ENCODE measurements around the gene APOA5.

GRCh38 chr11:116808262-116809175 is 16.8 kb upstream of the APOA5 start:
- TF ChIP-seq, protein P1, sequence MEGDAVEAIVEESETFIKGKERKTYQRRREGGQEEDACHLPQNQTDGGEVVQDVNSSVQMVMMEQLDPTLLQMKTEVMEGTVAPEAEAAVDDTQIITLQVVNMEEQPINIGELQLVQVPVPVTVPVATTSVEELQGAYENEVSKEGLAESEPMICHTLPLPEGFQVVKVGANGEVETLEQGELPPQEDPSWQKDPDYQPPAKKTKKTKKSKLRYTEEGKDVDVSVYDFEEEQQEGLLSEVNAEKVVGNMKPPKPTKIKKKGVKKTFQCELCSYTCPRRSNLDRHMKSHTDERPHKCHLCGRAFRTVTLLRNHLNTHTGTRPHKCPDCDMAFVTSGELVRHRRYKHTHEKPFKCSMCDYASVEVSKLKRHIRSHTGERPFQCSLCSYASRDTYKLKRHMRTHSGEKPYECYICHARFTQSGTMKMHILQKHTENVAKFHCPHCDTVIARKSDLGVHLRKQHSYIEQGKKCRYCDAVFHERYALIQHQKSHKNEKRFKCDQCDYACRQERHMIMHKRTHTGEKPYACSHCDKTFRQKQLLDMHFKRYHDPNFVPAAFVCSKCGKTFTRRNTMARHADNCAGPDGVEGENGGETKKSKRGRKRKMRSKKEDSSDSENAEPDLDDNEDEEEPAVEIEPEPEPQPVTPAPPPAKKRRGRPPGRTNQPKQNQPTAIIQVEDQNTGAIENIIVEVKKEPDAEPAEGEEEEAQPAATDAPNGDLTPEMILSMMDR (IDR thresholded peaks at IDR 0.05): no peak
- TF ChIP-seq ZNF281 (CRISPR knock-in tag; IDR thresholded peaks at IDR 0.05): no peak
- no peak for TF ChIP-seq ELF4 (CRISPR knock-in tag; IDR thresholded peaks at IDR 0.05; ENCODE audit: low read depth)
- no peak for TF ChIP-seq CREB1 (CRISPR knock-in tag; IDR thresholded peaks at IDR 0.05)
- TF ChIP-seq ZNF317 (CRISPR knock-in tag; IDR thresholded peaks at IDR 0.05; ENCODE audit: borderline replicate concordance, low read depth): no peak
- no peak for TF ChIP-seq HMGXB4 (CRISPR knock-in tag; IDR thresholded peaks at IDR 0.05)
- TF ChIP-seq, protein P2, sequence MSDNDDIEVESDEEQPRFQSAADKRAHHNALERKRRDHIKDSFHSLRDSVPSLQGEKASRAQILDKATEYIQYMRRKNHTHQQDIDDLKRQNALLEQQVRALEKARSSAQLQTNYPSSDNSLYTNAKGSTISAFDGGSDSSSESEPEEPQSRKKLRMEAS (CRISPR knock-in tag; IDR thresholded peaks at IDR 0.05): no peak
- TF ChIP-seq TCF7 (CRISPR knock-in tag; IDR thresholded peaks at IDR 0.05; ENCODE audit: low read depth): no peak
- TF ChIP-seq ATF6 (CRISPR knock-in tag; IDR thresholded peaks at IDR 0.05): no peak
- no peak for TF ChIP-seq SP1 (CRISPR knock-in tag; conservative IDR thresholded peaks at IDR 0.05)
- no peak for TF ChIP-seq EMX1 (CRISPR knock-in tag; IDR thresholded peaks at IDR 0.05)

All from WTC11 (cell line).